OCI-LY3 (cell line): Measurements from ENCODE around the gene FAU.
A peak's percentile ranks its signal among the peaks of the same experiment; 100 is the strongest.

Experiments
- H2AFZ ChIP-seq: fragments of 200-600, 300-600 bp; shearing (Covaris generic); 2 replicates; pipeline ENCODE4 v1.6.0; 2014; ENCODE audit warnings: antibody characterized with exemption, low read depth, low read length
- H3K27ac ChIP-seq: fragments of 200-600, 300-600 bp; sonication (generic); 2 replicates; pipeline ENCODE4 v1.5.1; 2014; ENCODE audit warnings: mild to moderate bottlenecking, low read length, moderate library complexity, mixed read lengths
- H3K27me3 ChIP-seq: fragments of 200-600, 300-600 bp; sonication (generic); 2 replicates; pipeline ENCODE4 v1.6.1; 2014; ENCODE audit warnings: low read depth, low read length, mixed read lengths
- H3K36me3 ChIP-seq: fragments of 200-600, 300-600 bp; sonication (generic); replicated peaks from 2 replicates; pipeline ENCODE3; 2014; ENCODE audit warnings: low read depth, low read length, mixed read lengths
- H3K4me1 ChIP-seq: fragments of 300-600, 200-600 bp; sonication (generic); 2 replicates; pipeline ENCODE4 v1.6.1; 2014; ENCODE audit warnings: low read length, mixed read lengths
- H3K4me2 ChIP-seq: fragments of 200-600, 300-600 bp; sonication (generic); 2 replicates; pipeline ENCODE4 v1.6.1; 2014; ENCODE audit warnings: low read length, mixed read lengths
- H3K4me3 ChIP-seq: fragments of 300-600, 200-600 bp; sonication (generic); 2 replicates; pipeline ENCODE4 v1.5.1; 2014; ENCODE audit warnings: antibody characterized with exemption, mild to moderate bottlenecking, low read length, moderate library complexity
- H3K79me2 ChIP-seq: fragments of 300-600, 200-600 bp; shearing (Covaris generic); 2 replicates; pipeline ENCODE4 v1.6.1; 2014; ENCODE audit warnings: mild to moderate bottlenecking, low read length, mixed read lengths
- H3K9ac ChIP-seq: fragments of 300-600, 200-600 bp; shearing (Covaris generic); 2 replicates; pipeline ENCODE4 v1.6.0; 2014; ENCODE audit warnings: mild to moderate bottlenecking, low read length, moderate library complexity
- H3K9me3 ChIP-seq: fragments of 200-600, 300-600 bp; shearing (Covaris generic); 2 replicates; pipeline ENCODE4 v1.6.1; 2014; ENCODE audit warnings: low read length, mixed read lengths; ENCODE audit not compliant: insufficient read depth
- H4K20me1 ChIP-seq: fragments of 200-600, 300-600 bp; sonication (generic); 2 replicates; pipeline ENCODE4 v1.6.1; 2016; ENCODE audit warnings: low read length, mixed read lengths; ENCODE audit not compliant: insufficient read depth
- EZH2phosphoT487 ChIP-seq: fragments of 200-600 bp; shearing (Covaris generic); IDR thresholded peaks from 2 replicates; pipeline ENCODE4 v1.6.1; 2018; ENCODE audit warnings: antibody characterized with exemption, mixed run types, low read depth
- TF ChIP-seq, protein P1 (sequence below): fragments of 200-600, 300-600 bp; sonication (generic); IDR thresholded peaks from 2 replicates; pipeline ENCODE4 v1.5.1; 2014; ENCODE audit warnings: antibody characterized with exemption, low read length, low read depth

FAU gene

DNA sequence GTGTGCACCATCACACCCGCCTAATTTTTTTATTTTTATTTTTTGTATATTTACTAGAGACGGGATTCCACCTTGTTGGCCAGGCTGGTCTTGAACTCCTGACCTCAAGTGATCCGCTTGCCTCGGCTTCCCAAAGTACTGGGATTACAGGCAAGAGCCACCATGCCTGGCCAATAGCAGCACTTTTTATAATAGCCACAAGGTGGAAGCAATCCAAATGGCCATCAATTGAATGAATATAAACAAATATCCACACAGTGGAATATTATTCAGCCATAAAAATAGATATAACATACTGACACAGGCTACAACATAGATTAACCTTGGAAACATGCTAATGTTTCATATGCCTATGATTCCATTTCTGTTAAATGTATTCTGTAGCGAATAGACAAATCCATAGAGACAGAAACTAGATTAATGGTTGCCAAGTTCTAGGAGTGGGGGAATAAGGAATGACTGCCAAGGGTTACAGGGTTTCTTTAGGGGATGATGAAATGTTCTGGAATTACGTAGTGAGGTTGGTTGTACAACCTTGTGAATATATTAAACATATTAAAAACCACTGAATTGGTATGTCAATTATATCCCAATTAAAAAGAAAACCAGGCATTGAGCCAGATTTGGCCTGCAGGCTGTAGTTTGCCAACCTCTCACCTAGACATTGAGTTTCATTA, 21.1 kb downstream of the FAU start:
- no peak overlapping the region for H3K9ac ChIP-seq
- peaks cover 7% of the 10 kb centered on the region for H3K4me1 ChIP-seq
- peaks cover 3% of the 10 kb centered on the region; the same call in 1 of the 2 replicates for H4K20me1 ChIP-seq
- H3K4me3 ChIP-seq, result no peak overlapping the region
- no peak overlapping the region for H3K27ac ChIP-seq
- no peak overlapping the region for H3K4me2 ChIP-seq
- H3K36me3 ChIP-seq, result peaks cover 12% of the 10 kb centered on the region
- H3K79me2 ChIP-seq, result peaks cover 40% of the 10 kb centered on the region
- no peak for TF ChIP-seq EZH2phosphoT487
- TF ChIP-seq, protein P1, sequence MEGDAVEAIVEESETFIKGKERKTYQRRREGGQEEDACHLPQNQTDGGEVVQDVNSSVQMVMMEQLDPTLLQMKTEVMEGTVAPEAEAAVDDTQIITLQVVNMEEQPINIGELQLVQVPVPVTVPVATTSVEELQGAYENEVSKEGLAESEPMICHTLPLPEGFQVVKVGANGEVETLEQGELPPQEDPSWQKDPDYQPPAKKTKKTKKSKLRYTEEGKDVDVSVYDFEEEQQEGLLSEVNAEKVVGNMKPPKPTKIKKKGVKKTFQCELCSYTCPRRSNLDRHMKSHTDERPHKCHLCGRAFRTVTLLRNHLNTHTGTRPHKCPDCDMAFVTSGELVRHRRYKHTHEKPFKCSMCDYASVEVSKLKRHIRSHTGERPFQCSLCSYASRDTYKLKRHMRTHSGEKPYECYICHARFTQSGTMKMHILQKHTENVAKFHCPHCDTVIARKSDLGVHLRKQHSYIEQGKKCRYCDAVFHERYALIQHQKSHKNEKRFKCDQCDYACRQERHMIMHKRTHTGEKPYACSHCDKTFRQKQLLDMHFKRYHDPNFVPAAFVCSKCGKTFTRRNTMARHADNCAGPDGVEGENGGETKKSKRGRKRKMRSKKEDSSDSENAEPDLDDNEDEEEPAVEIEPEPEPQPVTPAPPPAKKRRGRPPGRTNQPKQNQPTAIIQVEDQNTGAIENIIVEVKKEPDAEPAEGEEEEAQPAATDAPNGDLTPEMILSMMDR, result 0 out of 2 replicates have a peak, but pooled peaks have one; percentile 10
- H3K27me3 ChIP-seq, result no peaks in the 10 kb centered on the region
- no peaks in the 10 kb centered on the region for H3K9me3 ChIP-seq
- no peak overlapping the region for H2AFZ ChIP-seq

DNA sequence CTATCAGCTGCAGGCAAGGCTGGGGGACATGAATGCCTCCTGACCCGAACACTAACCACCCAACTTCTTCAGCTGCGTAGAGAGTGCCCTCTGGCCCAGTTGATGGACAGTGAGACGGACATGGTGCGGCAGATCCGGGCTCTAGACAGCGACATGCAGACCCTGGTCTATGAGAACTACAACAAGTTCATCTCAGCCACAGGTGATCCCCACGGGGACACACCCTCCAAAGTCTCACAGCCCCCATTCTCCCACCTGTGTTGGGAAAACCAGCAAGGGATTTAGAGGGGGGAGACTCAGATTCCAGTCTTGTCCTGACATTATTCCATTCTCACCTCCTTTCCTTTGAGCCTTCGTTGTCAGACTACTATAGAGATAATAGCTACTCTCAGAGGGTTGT, 25.0 kb downstream of the FAU start:
- Histone ChIP-seq H3K4me1 (peaks cover 21% of the 10 kb centered on the region), H3K36me3 (peaks cover 8% of the 10 kb centered on the region), H3K9me3 (no peaks in the 10 kb centered on the region), H3K9ac (peak overlapping the region; percentile 86), H2AFZ (no peak overlapping the region), H3K27me3 (no peaks in the 10 kb centered on the region), H3K79me2 (peaks cover 27% of the 10 kb centered on the region), H3K4me2 (peak overlapping the region; percentile 91), H3K27ac (no peak overlapping the region), H3K4me3 (peak overlapping the region; percentile 87), H4K20me1 (peaks cover 3% of the 10 kb centered on the region; the same call in 1 of the 2 replicates)
- no peak for TF ChIP-seq EZH2phosphoT487
- TF ChIP-seq, protein P1, result no peak

DNA sequence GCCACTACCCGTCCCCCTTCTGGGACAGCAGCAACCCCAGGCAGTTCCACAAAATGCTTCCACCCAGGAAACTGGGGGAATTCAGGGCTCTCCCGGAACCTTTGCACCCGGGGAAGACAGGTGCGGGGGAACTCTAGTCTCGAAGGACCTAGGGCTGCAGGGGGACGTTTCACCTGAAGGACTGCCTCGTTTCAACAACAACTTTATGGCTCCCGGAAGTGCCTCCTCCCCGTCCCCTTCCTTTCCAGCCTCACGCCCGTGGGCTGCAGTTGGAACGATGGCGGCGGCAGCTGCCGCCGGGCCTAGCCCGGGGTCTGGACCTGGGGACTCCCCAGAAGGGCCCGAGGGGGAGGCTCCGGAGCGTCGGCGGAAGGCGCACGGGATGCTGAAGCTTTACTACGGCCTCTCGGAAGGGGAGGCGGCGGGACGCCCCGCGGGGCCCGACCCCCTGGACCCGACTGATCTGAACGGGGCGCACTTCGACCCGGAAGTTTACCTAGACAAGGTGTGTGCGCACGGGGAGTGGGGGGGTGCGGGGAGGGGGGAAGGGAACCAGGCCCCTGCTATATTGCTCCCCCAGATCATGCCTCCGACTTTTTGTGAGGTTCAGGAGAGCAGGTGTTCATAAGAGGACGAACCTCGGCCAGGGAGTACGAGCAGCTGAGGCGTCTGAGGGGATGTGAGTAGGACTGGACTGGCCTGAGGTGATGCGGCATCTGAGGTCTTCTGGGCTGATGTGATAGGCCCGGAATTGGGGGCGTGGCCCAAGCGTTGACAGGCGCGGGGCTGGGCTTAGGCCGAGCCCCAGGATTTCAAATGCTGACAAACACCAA, 25.7 kb downstream of the FAU start, which contains the start of gene VPS51:
Gene VPS51, plus strand, starts transcription at position 241 of the 833 bp plus-strand sequence. Its CDS starts 37 bp downstream, at position 278.
- H3K9me3 ChIP-seq, result no peaks in the 10 kb centered on the region
- TF ChIP-seq EZH2phosphoT487, result no peak
- TF ChIP-seq, protein P1, result no peak
- H3K4me2 ChIP-seq, result peak within 1 kb of the TSS; percentile 91
- peak within 1 kb of the TSS; percentile 100 for H2AFZ ChIP-seq
- peaks cover 3% of the 10 kb centered on the region; the same call in 1 of the 2 replicates for H4K20me1 ChIP-seq
- H3K4me1 ChIP-seq, result peaks cover 21% of the 10 kb centered on the region
- H3K79me2 ChIP-seq, result peaks cover 27% of the 10 kb centered on the region
- H3K36me3 ChIP-seq, result peaks cover 8% of the 10 kb centered on the region
- peak within 1 kb of the TSS; percentile 86 for H3K9ac ChIP-seq
- H3K4me3 ChIP-seq, result peak within 1 kb of the TSS; percentile 87
- no peaks in the 10 kb centered on the region for H3K27me3 ChIP-seq
- peak within 1 kb of the TSS; percentile 74 for H3K27ac ChIP-seq

GRCh38 chr11:65095427-65095826, 26.5 kb downstream of the FAU start:
- Histone ChIP-seq H3K79me2 (peaks cover 27% of the 10 kb centered on the region), H3K36me3 (peaks cover 8% of the 10 kb centered on the region), H2AFZ (peak overlapping the region; percentile 100), H3K4me3 (peak overlapping the region; percentile 87), H3K4me1 (peaks cover 21% of the 10 kb centered on the region), H3K4me2 (peak overlapping the region; percentile 91), H3K9ac (peak overlapping the region; percentile 58; the same call in 1 of the 2 replicates), H3K27me3 (no peaks in the 10 kb centered on the region), H3K27ac (peak overlapping the region; percentile 74), H3K9me3 (no peaks in the 10 kb centered on the region), H4K20me1 (peaks cover 3% of the 10 kb centered on the region; the same call in 1 of the 2 replicates)
- TF ChIP-seq, protein P1, result no peak
- no peak for TF ChIP-seq EZH2phosphoT487
